IMR-90 (cell line): ENCODE measurements around the gene SRBD1. TPM values are rescaled to one million over a fixed set of nuclear protein-coding genes. Genes with fewer than 3 reads are reported as not detected.

Experiments used
- ATAC-seq: fragments of 200-7000 bp; cut with Tn5 transposase; 2 replicates; pipeline ENCODE4 v1.9.1; 2020; ENCODE audit warnings: low read depth, mild to moderate bottlenecking, moderate library complexity
- BruUV-seq: library from RNA; stranded (reverse); fragments of 400-500 nt; replicated peaks from 2 replicates; lab custom pipeline; 2021; lab: Mats Ljungman, UMichigan
- CTCF ChIA-PET: fragments of 300-600 bp; formaldehyde crosslinking; extraction: SDS; loops from one replicate; lab custom pipeline; 2021; ENCODE audit warnings: antibody characterized with exemption; lab: Yijun Ruan, JAX
- POLR2A ChIA-PET: fragments of 300-600 bp; sonication (Branson Sonifier 250); formaldehyde crosslinking; loops from one replicate; lab custom pipeline; 2022; ENCODE audit warnings: antibody characterized with exemption; ENCODE audit not compliant: unreplicated experiment; lab: Charles Lee
- DNase-seq: peaks from one replicate; pipeline ENCODE4 v3.0.0; 2013
- H2AFZ ChIP-seq: replicated peaks from 2 replicates; pipeline ENCODE3; 2013; ENCODE audit warnings: low read length, mild to moderate bottlenecking; ENCODE audit not compliant: poor library complexity
- H2AK5ac ChIP-seq: 2 replicates; pipeline ENCODE4 v1.6.1; 2013; ENCODE audit warnings: low read depth, low read length, inconsistent platforms
- H2AK9ac ChIP-seq: replicated peaks from 2 replicates; pipeline ENCODE3; 2013; ENCODE audit warnings: mild to moderate bottlenecking, low read depth, low read length, moderate library complexity; ENCODE audit not compliant: poor library complexity
- H2BK120ac ChIP-seq: 2 replicates; pipeline ENCODE4 v1.6.1; 2013; ENCODE audit warnings: low read depth, low read length, inconsistent platforms
- H2BK15ac ChIP-seq: 3 replicates; pipeline ENCODE4 v1.6.1; 2013; ENCODE audit warnings: low read depth, low read length, inconsistent platforms
- H2BK20ac ChIP-seq: 2 replicates; pipeline ENCODE4 v1.6.1; 2013; ENCODE audit warnings: low read depth, mild to moderate bottlenecking, inconsistent platforms, low read length, moderate library complexity
- H2BK5ac ChIP-seq: 2 replicates; pipeline ENCODE4 v1.6.1; 2013; ENCODE audit warnings: mild to moderate bottlenecking, low read depth, low read length, inconsistent platforms; ENCODE audit not compliant: poor library complexity, severe bottlenecking
- H3K14ac ChIP-seq: replicated peaks from 2 replicates; pipeline ENCODE4 v1.6.1; 2013; ENCODE audit warnings: low read depth, low read length, inconsistent platforms
- H3K18ac ChIP-seq: 2 replicates; pipeline ENCODE4 v1.6.1; 2013; ENCODE audit warnings: low read depth, low read length, control low read depth
- H3K23ac ChIP-seq: 2 replicates; pipeline ENCODE4 v1.6.1; 2013; ENCODE audit warnings: low read depth, low read length, inconsistent platforms
- H3K27ac ChIP-seq: 2 replicates; pipeline ENCODE4 v1.5.1; 2013; ENCODE audit warnings: mild to moderate bottlenecking, control low read depth, low read length; ENCODE audit not compliant: insufficient read depth
- H3K27me3 ChIP-seq: 2 replicates; pipeline ENCODE4 v1.6.1; 2013; ENCODE audit warnings: low read length; ENCODE audit not compliant: control insufficient read depth, insufficient read depth
- H3K36me3 ChIP-seq: 2 replicates; pipeline ENCODE4 v1.6.1; 2013; ENCODE audit warnings: low read length, mixed read lengths; ENCODE audit not compliant: control insufficient read depth, insufficient read depth
- H3K4ac ChIP-seq: 2 replicates; pipeline ENCODE4 v1.6.1; 2013; ENCODE audit warnings: low read depth, low read length, inconsistent platforms
- H3K4me1 ChIP-seq: 2 replicates; pipeline ENCODE4 v1.6.1; 2013; ENCODE audit warnings: low read length, mixed read lengths; ENCODE audit not compliant: control insufficient read depth, insufficient read depth
- H3K4me2 ChIP-seq: 2 replicates; pipeline ENCODE4 v1.6.1; 2013; ENCODE audit warnings: low read depth, mild to moderate bottlenecking, control low read depth, low read length, moderate library complexity
- H3K4me3 ChIP-seq: 2 replicates; pipeline ENCODE4 v1.5.1; 2013; ENCODE audit warnings: low read depth, mild to moderate bottlenecking, control low read depth, low read length, moderate library complexity; ENCODE audit not compliant: insufficient read depth
- H3K56ac ChIP-seq: 2 replicates; pipeline ENCODE4 v1.6.1; 2013; ENCODE audit warnings: low read length, inconsistent platforms; ENCODE audit not compliant: insufficient read depth; ENCODE audit errors: extremely low read depth
- H3K79me1 ChIP-seq, 2 experiments: 2 replicates each; pipeline ENCODE4 v1.6.1; 2013; ENCODE audit warnings: low read length in 2 of 2, inconsistent platforms in 1 of 2, low read depth in 1 of 2
- H3K9ac ChIP-seq: 2 replicates; pipeline ENCODE4 v1.6.1; 2013; ENCODE audit warnings: low read depth, low read length, control low read depth
- H3K9me1 ChIP-seq: 2 replicates; pipeline ENCODE4 v1.6.1; 2013; ENCODE audit warnings: low read length, inconsistent platforms; ENCODE audit not compliant: insufficient read depth
- H3K9me3 ChIP-seq: 2 replicates; pipeline ENCODE4 v1.6.1; 2013; ENCODE audit warnings: low read length; ENCODE audit not compliant: control insufficient read depth, insufficient read depth
- H4K20me1 ChIP-seq: 2 replicates; pipeline ENCODE4 v1.6.1; 2013; ENCODE audit warnings: low read length, inconsistent platforms; ENCODE audit not compliant: insufficient read depth
- H4K5ac ChIP-seq: 2 replicates; pipeline ENCODE4 v1.6.1; 2013; ENCODE audit warnings: mild to moderate bottlenecking, low read depth, low read length, control low read depth
- H4K8ac ChIP-seq, 2 experiments: 2 replicates each; pipeline ENCODE4 v1.6.1; 2013; ENCODE audit warnings: low read depth in 2 of 2, low read length in 2 of 2, control low read depth in 1 of 2, inconsistent platforms in 1 of 2
- H4K91ac ChIP-seq: 2 replicates; pipeline ENCODE4 v1.6.1; 2013; ENCODE audit warnings: low read depth, low read length, inconsistent platforms; ENCODE audit not compliant: insufficient read depth
- CEBPB ChIP-seq: IDR thresholded peaks from 2 replicates; pipeline ENCODE4 v1.6.1; 2012; ENCODE audit warnings: low read depth, low read length, improper control_type of control experiment
- MAFK ChIP-seq: IDR thresholded peaks from 2 replicates; pipeline ENCODE4 v1.6.1; 2012; ENCODE audit warnings: low read depth, low read length, improper control_type of control experiment
- MXI1 ChIP-seq: IDR thresholded peaks from 2 replicates; pipeline ENCODE4 v1.6.1; 2012; ENCODE audit warnings: low read depth, mild to moderate bottlenecking, low read length, moderate library complexity, borderline replicate concordance
- RAD21 ChIP-seq: IDR thresholded peaks from 2 replicates; pipeline ENCODE4 v1.6.1; 2012; ENCODE audit warnings: low read length, improper control_type of control experiment
- RCOR1 ChIP-seq: IDR thresholded peaks from 2 replicates; pipeline ENCODE4 v1.6.1; 2012; ENCODE audit warnings: mild to moderate bottlenecking, low read length, improper control_type of control experiment; ENCODE audit not compliant: insufficient replicate concordance
- RFX5 ChIP-seq: IDR thresholded peaks from 2 replicates; pipeline ENCODE4 v1.8.0; 2012; ENCODE audit warnings: low read depth, mild to moderate bottlenecking, low read length, moderate library complexity
- whole genome bisulfite sequencing, 2 experiments: methylation state at CpG; one replicate each; pipeline versions ENCODE4 v1.1.5 to v1.1.7; 2013; ENCODE audit warnings: missing lambda C conversion rate in 2 of 2; ENCODE audit not compliant: insufficient read length in 1 of 2; ENCODE audit errors: extremely low coverage in 2 of 2; 5-methylcytosine and 5-hydroxymethylcytosine counted together
- dilution Hi-C: fragments of 300-500 bp; cut with HindIII; formaldehyde crosslinking; loops from one replicate; pipeline ENCODE4 v1.14.3; 2018; ENCODE audit warnings: low sequenced_read_pairs; ENCODE audit not compliant: unreplicated experiment
- in situ Hi-C: fragments of 300-500 bp; cut with MboI; formaldehyde crosslinking; loops from 3 replicates; pipeline ENCODE4 v1.14.3; 2019; ENCODE audit warnings: low sequenced_read_pairs, inconsistent platforms, mixed read lengths
- intact Hi-C: fragments of 100-400 bp; cut with micrococcal nuclease; formaldehyde crosslinking; loops from 2 replicates; pipeline ENCODE4 v1.10.0; 2022
- polyA plus RNA-seq, 3 experiments: library from polyadenylated mRNA; depleted of rRNA; stranded (reverse); fragments of >200 nt; gene quantifications; 2 replicates each; pipeline ENCODE4 v1.2.3, GENCODE V29; 2012; ENCODE audit warnings: low replicate concordance in 1 of 3
- total RNA-seq: library from RNA; depleted of rRNA; stranded (reverse); fragments of >200 nt; gene quantifications from 2 replicates; pipeline ENCODE4 v1.2.3, GENCODE V29; 2012
- TF ChIP-seq, protein P1 (sequence below): fragments of 150-350 bp; IDR thresholded peaks from 2 replicates; pipeline ENCODE4 v1.6.1; 2017; ENCODE audit warnings: mild to moderate bottlenecking, antibody characterized with exemption, low read length, low read depth
- TF ChIP-seq, protein P2 (sequence below): fragments of 150-350 bp; IDR thresholded peaks from 2 replicates; pipeline ENCODE4 v1.6.1; 2016; ENCODE audit warnings: low read depth, mild to moderate bottlenecking, low read length, moderate library complexity, borderline replicate concordance

SRBD1 gene
- total and polyA plus RNA-seq, 2 of the 4 experiments (the other 2 are of a cell fraction): 3.5 to 14.7 TPM

DNA sequence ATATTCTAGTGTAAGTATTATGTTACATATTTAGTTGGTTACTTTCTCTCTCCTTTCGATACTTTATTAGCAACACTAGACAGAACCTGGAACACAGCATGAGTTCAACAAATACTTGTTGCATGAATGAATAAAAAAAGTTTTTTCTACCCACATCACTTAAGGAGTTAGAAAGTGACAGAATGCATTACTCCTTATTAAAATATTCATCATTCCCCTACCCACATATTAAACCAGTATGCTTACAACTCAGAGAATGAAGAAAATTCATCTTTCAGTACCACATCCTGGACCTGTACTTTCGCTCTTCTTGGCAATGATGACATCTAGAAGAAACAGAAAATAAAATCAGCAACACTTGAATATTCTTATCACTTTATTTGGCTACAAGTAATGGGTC, 6.0 kb downstream of the SRBD1 start:
- no peak overlapping the region for H3K14ac ChIP-seq
- no peak overlapping the region for H2BK20ac ChIP-seq
- H4K8ac ChIP-seq: no peak overlapping the region
- no peaks in the 10 kb centered on the region for H3K27me3 ChIP-seq
- no peak overlapping the region for H2BK5ac ChIP-seq
- H2BK15ac ChIP-seq: no peak overlapping the region
- ChIA-PET CTCF (no interaction called here), POLR2A (no interaction called here)
- peaks cover 10 to 18% of the 10 kb centered on the region in 2 experiments for H3K79me1 ChIP-seq
- H3K23ac ChIP-seq: no peak overlapping the region
- H3K4ac ChIP-seq: no peak overlapping the region
- in situ Hi-C loops (no loop called here), dilution Hi-C loops (no loop called here), intact Hi-C loops (no loop called here)
- DNase-seq (no peak), ATAC-seq (no peak)
- H3K56ac ChIP-seq: no peak overlapping the region
- no CpG with 5 or more reads among the region's 2 CpGs for WGBS, 2 experiments
- H4K20me1 ChIP-seq: no peaks in the 10 kb centered on the region
- H3K9ac ChIP-seq: no peak overlapping the region
- no peak overlapping the region for H2AFZ ChIP-seq
- no peak overlapping the region for H3K27ac ChIP-seq
- H2AK5ac ChIP-seq: no peak overlapping the region
- H4K5ac ChIP-seq: no peak overlapping the region
- H3K36me3 ChIP-seq: peaks cover 6% of the 10 kb centered on the region
- TF ChIP-seq MAFK (no peak), RAD21 (no peak), RCOR1 (no peak), MXI1 (no peak), RFX5 (no peak), CEBPB (no peak)
- TF ChIP-seq, protein P1, sequence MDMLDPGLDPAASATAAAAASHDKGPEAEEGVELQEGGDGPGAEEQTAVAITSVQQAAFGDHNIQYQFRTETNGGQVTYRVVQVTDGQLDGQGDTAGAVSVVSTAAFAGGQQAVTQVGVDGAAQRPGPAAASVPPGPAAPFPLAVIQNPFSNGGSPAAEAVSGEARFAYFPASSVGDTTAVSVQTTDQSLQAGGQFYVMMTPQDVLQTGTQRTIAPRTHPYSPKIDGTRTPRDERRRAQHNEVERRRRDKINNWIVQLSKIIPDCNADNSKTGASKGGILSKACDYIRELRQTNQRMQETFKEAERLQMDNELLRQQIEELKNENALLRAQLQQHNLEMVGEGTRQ: no peak
- TF ChIP-seq, protein P2, sequence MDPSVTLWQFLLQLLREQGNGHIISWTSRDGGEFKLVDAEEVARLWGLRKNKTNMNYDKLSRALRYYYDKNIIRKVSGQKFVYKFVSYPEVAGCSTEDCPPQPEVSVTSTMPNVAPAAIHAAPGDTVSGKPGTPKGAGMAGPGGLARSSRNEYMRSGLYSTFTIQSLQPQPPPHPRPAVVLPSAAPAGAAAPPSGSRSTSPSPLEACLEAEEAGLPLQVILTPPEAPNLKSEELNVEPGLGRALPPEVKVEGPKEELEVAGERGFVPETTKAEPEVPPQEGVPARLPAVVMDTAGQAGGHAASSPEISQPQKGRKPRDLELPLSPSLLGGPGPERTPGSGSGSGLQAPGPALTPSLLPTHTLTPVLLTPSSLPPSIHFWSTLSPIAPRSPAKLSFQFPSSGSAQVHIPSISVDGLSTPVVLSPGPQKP: no peak
- H3K9me1 ChIP-seq: 0 out of 2 replicates have a peak, but pooled peaks cover 4% of the 10 kb centered on the region
- no peak overlapping the region for H4K91ac ChIP-seq
- no TSS peak for BruUV-seq
- no peak overlapping the region for H2AK9ac ChIP-seq
- no peaks in the 10 kb centered on the region for H3K4me1 ChIP-seq
- no peak overlapping the region for H3K4me2 ChIP-seq
- H3K18ac ChIP-seq: no peak overlapping the region
- no peak overlapping the region for H2BK120ac ChIP-seq
- no peak overlapping the region for H3K4me3 ChIP-seq
- H3K9me3 ChIP-seq: no peaks in the 10 kb centered on the region
